Endothelial cell of umbilical vein (primary cell): Measurements from ENCODE around the gene SPATA3. TPM values are rescaled to one million over a fixed set of nuclear protein-coding genes. Genes with fewer than 3 reads are reported as not detected.

Source experiments
- BruUV-seq: library from RNA; stranded (reverse); fragments of 400-500 nt; replicated peaks from 2 replicates; lab custom pipeline; 2021; lab: Mats Ljungman, UMichigan
- CTCF ChIA-PET: fragments of 300-600, 350-600 bp; sonication (Branson Sonifier 250); formaldehyde crosslinking; loops from one replicate; lab custom pipeline; 2021; ENCODE audit warnings: antibody characterized with exemption, inconsistent platforms; lab: Charles Lee
- POLR2A ChIA-PET: fragments of 300-600, 350-600 bp; sonication (Branson Sonifier 250); formaldehyde crosslinking; loops from one replicate; lab custom pipeline; 2021; ENCODE audit warnings: antibody characterized with exemption, inconsistent platforms; lab: Charles Lee
- DNase-seq: peaks from one replicate; pipeline ENCODE4 v3.0.0-alpha.2; 2011; ENCODE audit warnings: low read depth, low spot score
- FAIRE-seq: peaks from 2 replicates; lab custom pipeline; 2011; peaks lifted over from hg19 to GRCh38; lab: Jason Lieb, UNC
- H2AFZ ChIP-seq: 2 replicates; pipeline ENCODE4 v1.6.0; 2012; ENCODE audit warnings: low read depth, low read length, control low read depth, inconsistent platforms
- H3K27ac ChIP-seq: 2 replicates; pipeline ENCODE4 v1.5.1; 2011; ENCODE audit warnings: low read depth, mild to moderate bottlenecking, control low read depth, low read length, moderate library complexity; ENCODE audit not compliant: insufficient read depth
- H3K27me3 ChIP-seq, 2 experiments: 2 replicates each; pipeline versions ENCODE4 v1.6.0 to v1.6.1; 2011; ENCODE audit warnings: low read length in 2 of 2, mixed read lengths in 1 of 2; ENCODE audit not compliant: control insufficient read depth in 2 of 2, insufficient read depth in 2 of 2
- H3K36me3 ChIP-seq, 2 experiments: 2 replicates in 1 of 2; 3 replicates in 1 of 2; pipeline ENCODE4 v1.5.1; 2011; ENCODE audit warnings: low read length in 2 of 2, mild to moderate bottlenecking in 1 of 2, moderate library complexity in 1 of 2; ENCODE audit not compliant: control insufficient read depth in 2 of 2, insufficient read depth in 2 of 2; ENCODE audit errors: extremely low read depth in 1 of 2
- H3K4me1 ChIP-seq: 3 replicates; pipeline ENCODE4 v1.5.1; 2011; ENCODE audit warnings: mild to moderate bottlenecking, low read length; ENCODE audit not compliant: control insufficient read depth, insufficient read depth; ENCODE audit errors: extremely low read depth
- H3K4me2 ChIP-seq: 2 replicates; pipeline ENCODE4 v1.6.1; 2011; ENCODE audit warnings: low read length, control low read depth, mixed read lengths; ENCODE audit not compliant: insufficient read depth
- H3K4me3 ChIP-seq, 3 experiments: fragments of 200-600 bp in 1 of 3; sonication (generic), shearing (Covaris generic) in 1 of 3; replicated peaks in 1 of 3; 2 replicates each; pipeline ENCODE4 v1.5.1; 2011 to 2016; ENCODE audit warnings: control low read depth in 3 of 3, low read length in 3 of 3, mild to moderate bottlenecking in 2 of 3, inconsistent platforms in 1 of 3, low read depth in 1 of 3, moderate library complexity in 1 of 3; ENCODE audit not compliant: insufficient read depth in 1 of 3
- H3K79me2 ChIP-seq: 2 replicates; pipeline ENCODE4 v1.6.0; 2012; ENCODE audit warnings: low read length, inconsistent platforms; ENCODE audit not compliant: control insufficient read depth, insufficient read depth
- H3K9ac ChIP-seq: replicated peaks from 2 replicates; pipeline ENCODE3; 2011; ENCODE audit warnings: low read length, control low read depth; ENCODE audit not compliant: insufficient read depth; ENCODE audit errors: extremely low read depth
- H3K9me1 ChIP-seq: replicated peaks from 3 replicates; pipeline ENCODE4 v1.6.0; 2011; ENCODE audit warnings: mild to moderate bottlenecking, low read length; ENCODE audit not compliant: control insufficient read depth, insufficient read depth; ENCODE audit errors: extremely low read depth
- H3K9me3 ChIP-seq: replicated peaks from 2 replicates; pipeline ENCODE4 v1.5.1; 2012; ENCODE audit warnings: low read length, inconsistent platforms; ENCODE audit not compliant: control insufficient read depth, insufficient read depth
- H4K20me1 ChIP-seq: replicated peaks from 2 replicates; pipeline ENCODE3; 2011; ENCODE audit warnings: mild to moderate bottlenecking, low read length; ENCODE audit not compliant: control insufficient read depth, insufficient read depth; ENCODE audit errors: extremely low read depth
- FOS ChIP-seq: IDR thresholded peaks from 2 replicates; pipeline ENCODE4 v1.6.1; 2011; ENCODE audit warnings: mild to moderate bottlenecking, low read length, moderate library complexity, borderline replicate concordance; ENCODE audit not compliant: insufficient read depth
- GATA2 ChIP-seq: IDR thresholded peaks from 2 replicates; pipeline ENCODE4 v1.7.0; 2011; ENCODE audit warnings: low read depth, mild to moderate bottlenecking, moderate library complexity, mixed read lengths, low read length; ENCODE audit not compliant: insufficient read length, insufficient read depth
- POLR2A ChIP-seq: IDR thresholded peaks from 2 replicates; pipeline ENCODE4 v1.6.1; 2012; ENCODE audit warnings: low read depth, mild to moderate bottlenecking, control low read depth, low read length
- POLR2AphosphoS5 ChIP-seq: IDR thresholded peaks from 2 replicates; pipeline ENCODE4 v1.6.1; 2012; ENCODE audit warnings: low read depth, mild to moderate bottlenecking, control low read depth, low read length, moderate library complexity; ENCODE audit not compliant: insufficient read depth
- dilution Hi-C: fragments of 300-500 bp; cut with MboI; formaldehyde crosslinking; loops from one replicate; pipeline ENCODE4 v1.15.0; 2019; ENCODE audit warnings: low sequenced_read_pairs; ENCODE audit not compliant: extremely low pct_ligation_motif_present
- intact Hi-C: fragments of 100-400 bp; cut with micrococcal nuclease; formaldehyde crosslinking; loops from one replicate; pipeline ENCODE4 v1.10.0; 2022
- polyA plus RNA-seq, 4 experiments: library from polyadenylated mRNA; depleted of rRNA in 3 of 4; stranded (reverse) in 3 of 4; unstranded in 1 of 4; fragments of >200 nt; gene quantifications; 2 replicates each; pipeline versions ENCODE4 v1.2.1 to v1.2.3, GENCODE V29; 2011 to 2012; ENCODE audit warnings: missing spikeins in 1 of 4
- total RNA-seq: library from RNA; stranded (reverse); gene quantifications from 2 replicates; pipeline ENCODE4 v1.2.3, GENCODE V29; 2021
- TF ChIP-seq, protein P1 (sequence below), 2 donors: IDR thresholded peaks; 1 replicate in 1 of 2; 2 replicates in 1 of 2; pipeline ENCODE4 v1.5.1; 2011; ENCODE audit warnings: low read length in 2 of 2, mild to moderate bottlenecking in 2 of 2, moderate library complexity in 2 of 2, control low read depth in 1 of 2, inconsistent platforms in 1 of 2, low read depth in 1 of 2; ENCODE audit not compliant: insufficient read depth in 1 of 2; ENCODE audit errors: extremely low read depth in 1 of 2

SPATA3 gene
- total and polyA plus RNA-seq, 2 donors (not counting 3 experiments of a cell fraction or from before 2014, with no cell fraction given), result not detected

DNA sequence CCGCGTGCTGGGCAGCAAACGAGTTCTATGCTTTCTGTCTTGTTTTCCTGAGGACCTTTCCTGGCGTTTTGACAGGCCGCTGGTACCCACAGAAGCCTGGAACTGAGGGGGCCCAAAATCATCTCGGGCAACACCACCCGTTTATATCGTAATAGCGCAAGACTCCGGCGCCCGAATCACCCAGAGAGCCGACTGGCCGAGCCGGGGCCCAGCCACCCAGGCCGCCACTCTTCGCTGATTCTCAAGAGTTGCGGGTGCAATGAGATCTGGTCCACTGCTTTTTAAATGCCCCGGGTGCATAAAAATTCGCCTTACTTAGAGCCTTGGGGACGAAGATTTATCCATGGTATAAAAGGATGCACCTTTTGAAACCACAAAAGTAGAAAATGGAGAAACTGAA lies 6.2 kb upstream of the SPATA3 start:
- intact Hi-C loops, result no loop called here
- ChIA-PET CTCF (interaction anchor here (3.9 to 9.4 kb wide), 2 partner anchors 142 to 164 kb away, joined by 46 to 287 read pairs; no protein-coding TSS in a partner anchor), POLR2A (no interaction called here)
- Histone ChIP-seq H3K27ac (no peak overlapping the region), H3K4me3 (no peak overlapping the region), H4K20me1 (no peaks in the 10 kb centered on the region), H3K36me3 (no peaks in the 10 kb centered on the region), H3K4me2 (no peak overlapping the region), H3K4me1 (peaks cover 4% of the 10 kb centered on the region), H3K79me2 (no peaks in the 10 kb centered on the region), H3K9me3 (no peaks in the 10 kb centered on the region), H3K9me1 (no peaks in the 10 kb centered on the region), H2AFZ (no peak overlapping the region), H3K27me3 (peaks cover 9 to 21% of the 10 kb centered on the region in 2 experiments), H3K9ac (no peak overlapping the region)
- FAIRE-seq, result no peak
- dilution Hi-C loops, result no loop called here
- TF ChIP-seq GATA2, result no peak
- TF ChIP-seq POLR2AphosphoS5, result no peak
- no peak for TF ChIP-seq POLR2A
- no peak for TF ChIP-seq FOS
- TF ChIP-seq, protein P1, sequence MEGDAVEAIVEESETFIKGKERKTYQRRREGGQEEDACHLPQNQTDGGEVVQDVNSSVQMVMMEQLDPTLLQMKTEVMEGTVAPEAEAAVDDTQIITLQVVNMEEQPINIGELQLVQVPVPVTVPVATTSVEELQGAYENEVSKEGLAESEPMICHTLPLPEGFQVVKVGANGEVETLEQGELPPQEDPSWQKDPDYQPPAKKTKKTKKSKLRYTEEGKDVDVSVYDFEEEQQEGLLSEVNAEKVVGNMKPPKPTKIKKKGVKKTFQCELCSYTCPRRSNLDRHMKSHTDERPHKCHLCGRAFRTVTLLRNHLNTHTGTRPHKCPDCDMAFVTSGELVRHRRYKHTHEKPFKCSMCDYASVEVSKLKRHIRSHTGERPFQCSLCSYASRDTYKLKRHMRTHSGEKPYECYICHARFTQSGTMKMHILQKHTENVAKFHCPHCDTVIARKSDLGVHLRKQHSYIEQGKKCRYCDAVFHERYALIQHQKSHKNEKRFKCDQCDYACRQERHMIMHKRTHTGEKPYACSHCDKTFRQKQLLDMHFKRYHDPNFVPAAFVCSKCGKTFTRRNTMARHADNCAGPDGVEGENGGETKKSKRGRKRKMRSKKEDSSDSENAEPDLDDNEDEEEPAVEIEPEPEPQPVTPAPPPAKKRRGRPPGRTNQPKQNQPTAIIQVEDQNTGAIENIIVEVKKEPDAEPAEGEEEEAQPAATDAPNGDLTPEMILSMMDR (IDR thresholded peaks at IDR 0.05; ENCODE audit: extremely low read depth in 1 of 2, insufficient read depth in 1 of 2, low read depth in 1 of 2, low read length in 2 of 2), result no peak
- DNase-seq, result no peak
- BruUV-seq, result no TSS peak
